ENCODE measurements around the gene REPS2.

REPS2 gene

DNA sequence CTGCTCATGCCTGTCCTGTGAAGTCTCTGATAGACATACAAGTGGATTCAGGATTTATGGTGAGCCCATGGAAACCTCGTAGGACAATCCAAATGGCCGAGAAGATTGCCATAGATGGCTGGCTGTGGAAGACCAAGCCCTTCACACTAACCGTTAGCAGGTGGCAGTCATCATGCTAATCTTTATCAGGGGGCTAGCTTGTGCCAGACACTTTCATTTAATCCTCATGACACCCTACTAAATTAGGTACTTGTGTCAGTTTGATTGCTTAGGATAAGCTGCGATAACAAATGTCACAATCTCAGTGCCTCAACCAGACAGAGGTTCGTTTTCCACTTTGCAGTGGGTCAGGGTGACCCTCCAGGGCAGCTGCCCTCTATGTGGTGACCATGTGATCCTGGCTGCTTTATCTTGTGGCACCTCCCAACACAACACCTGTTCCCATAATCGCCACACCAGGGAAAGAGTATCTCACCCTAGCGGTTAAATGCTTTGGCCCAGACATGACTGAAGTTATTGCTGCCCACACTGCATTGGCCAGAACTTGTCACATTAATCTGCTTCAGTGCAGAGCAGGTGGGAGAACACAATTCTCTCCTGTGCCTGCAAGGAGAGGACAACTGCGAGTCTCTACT lies 60.8 kb downstream of the REPS2 start:
- peak; percentile 7 for DNase-seq

DNA sequence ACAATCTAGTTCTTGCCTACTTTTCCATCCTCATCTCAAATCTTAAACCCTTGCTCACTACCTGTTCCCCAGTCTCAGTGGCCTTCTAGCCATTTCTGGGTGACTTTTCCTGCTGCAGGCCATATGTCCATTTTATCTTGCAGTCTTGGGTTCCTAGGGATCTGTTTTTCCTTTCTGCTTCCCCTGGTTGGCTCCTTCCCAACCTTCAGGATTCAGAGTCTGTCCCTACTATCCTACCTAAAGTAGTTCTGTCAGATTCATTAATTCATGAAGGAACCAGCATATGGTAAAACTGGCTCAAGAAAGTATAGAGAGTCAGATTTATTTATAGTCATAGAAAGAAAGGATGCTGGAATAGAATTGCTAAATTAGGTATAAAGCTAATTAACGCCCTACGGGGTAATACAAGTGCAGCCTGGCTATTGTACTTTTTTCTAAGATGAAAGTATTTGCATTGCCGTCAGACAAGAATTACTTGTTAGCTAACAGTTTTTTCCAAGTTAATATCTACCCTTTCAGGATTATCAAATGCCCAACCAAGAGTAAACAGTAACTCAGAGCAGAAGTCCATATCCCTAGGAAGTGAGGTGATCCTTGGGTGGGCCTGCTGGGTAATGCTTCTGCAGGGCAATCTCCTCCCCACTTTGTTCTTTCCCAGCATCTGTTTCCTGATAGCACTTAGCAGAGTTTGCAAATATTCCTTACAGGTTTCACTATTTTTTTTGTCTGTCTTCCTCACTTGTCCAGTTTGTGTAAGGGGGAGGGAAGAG lies 63.6 kb downstream of the REPS2 start:
- peak; percentile 75 for DNase-seq

DNA sequence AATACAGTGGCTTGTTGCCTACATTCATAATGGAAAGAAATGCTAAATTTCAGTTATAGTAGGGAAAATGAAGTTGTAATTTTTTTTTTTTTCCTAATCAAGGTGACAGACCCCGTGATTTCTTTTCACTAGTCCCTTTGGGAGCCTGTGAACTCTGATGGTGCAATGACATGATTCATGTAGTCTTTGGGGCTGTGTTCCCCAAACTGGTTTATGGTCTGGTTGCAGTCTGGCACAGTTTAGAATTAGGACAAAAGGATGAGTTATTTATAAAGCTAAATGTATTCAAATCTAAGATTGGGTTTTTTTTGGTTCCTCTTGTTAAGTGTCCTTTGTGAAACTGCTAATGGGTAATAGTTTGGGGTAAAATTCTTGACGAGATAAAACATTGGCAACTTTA lies 66.0 kb downstream of the REPS2 start:
- no peak for DNase-seq

DNA sequence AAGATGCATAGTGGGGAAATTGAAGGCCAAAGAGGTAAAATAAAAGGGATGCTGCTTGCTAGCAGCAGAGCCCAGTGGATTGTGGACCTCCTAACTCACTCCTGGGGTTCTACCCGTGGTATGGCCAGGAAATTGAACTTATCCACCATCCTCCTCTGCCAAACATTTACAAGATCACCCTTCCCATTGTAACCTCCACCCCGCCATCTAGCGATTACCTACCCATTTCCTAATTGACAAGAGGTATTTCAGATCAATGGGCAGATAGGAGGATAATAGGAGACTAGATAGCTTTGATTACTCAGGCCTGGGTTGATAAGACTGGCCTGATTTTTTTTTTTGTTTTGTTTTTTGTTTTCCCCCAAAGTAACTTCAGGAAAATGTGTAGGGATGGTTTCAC lies 67.8 kb downstream of the REPS2 start:
- DNase-seq: no peak

DNA sequence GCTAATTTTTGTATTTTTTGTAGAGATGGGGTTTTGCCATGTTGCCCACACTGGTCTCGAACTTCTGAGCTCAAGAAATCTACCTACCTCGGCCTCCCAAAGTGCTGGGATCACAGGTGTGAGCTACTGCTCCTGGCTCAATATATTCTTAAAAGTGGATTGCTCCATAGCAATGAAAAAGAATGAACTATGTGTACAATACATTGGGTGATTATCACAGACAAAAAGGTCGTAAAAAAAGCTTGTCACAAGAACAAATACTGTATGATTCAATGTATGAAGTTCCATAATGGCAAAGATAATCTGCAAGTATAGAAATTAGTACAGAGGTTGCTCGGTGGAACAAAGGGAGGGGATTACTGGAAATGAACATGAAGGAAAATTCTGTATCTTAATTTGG lies 70.7 kb downstream of the REPS2 start:
- peak; percentile 10 for DNase-seq

DNA sequence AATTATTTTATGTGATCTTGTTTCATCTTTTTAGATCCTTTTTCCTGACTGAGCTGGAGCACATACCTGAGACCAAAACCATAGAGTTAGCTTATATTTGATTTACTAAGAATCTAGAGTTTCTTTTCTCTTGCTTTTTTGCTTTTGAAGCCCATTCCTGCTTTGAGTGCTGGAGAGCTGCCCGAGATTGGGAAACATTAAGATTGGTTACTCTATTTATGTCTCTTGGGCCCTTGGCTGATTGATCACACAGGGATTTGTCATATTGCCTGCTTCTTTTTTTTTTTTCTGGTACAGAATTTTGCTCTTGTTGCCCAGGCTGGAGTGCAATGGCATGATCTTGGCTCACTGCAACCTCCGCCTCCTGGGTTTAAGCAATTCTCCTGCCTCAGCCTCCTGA lies 73.9 kb downstream of the REPS2 start:
- no peak for DNase-seq

DNA sequence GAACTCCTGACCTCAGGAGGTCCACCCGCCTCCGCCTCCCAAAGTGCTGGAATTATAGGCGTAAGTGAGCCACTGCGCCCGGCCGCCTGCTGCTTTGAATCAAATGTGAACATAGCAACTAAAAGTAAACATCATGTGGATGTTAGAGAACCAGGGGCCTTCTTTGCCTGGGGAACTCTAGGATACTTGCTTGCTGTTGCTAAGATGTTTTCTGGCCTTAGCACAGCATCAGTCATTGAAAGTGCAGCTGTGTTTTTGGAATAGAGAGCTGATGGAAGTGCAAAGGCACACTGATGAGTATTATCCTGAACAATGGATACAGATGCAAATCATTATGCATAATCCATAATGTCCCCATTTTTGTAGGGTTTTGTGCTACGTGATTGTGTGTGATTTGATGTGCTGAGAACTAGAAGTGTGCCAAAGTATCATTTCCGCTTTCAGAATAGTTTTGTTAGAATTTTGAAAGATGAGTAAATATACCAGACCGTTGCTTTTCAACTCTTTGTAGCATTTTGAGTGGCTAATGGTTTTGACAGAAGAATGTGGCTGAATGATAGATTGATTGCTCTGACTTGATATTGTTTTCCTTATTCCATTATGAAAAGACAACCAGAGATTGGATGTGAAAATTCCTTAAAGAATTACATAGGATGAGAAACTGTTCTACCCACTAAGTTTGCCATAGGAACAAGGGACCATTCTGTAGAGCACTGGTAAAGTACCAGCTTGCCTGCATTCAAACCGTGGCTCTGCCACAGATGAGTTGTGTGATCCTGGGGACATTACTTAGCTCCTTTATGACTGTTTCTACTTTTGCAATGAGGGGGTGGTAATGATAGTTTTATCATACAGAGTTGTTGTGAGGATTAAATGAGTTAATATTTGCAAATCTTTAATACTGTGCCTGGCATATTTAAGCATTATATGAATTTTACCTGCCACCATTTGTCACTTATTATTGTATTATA lies 74.7 kb downstream of the REPS2 start:
- DNase-seq: peak; percentile 62

DNA sequence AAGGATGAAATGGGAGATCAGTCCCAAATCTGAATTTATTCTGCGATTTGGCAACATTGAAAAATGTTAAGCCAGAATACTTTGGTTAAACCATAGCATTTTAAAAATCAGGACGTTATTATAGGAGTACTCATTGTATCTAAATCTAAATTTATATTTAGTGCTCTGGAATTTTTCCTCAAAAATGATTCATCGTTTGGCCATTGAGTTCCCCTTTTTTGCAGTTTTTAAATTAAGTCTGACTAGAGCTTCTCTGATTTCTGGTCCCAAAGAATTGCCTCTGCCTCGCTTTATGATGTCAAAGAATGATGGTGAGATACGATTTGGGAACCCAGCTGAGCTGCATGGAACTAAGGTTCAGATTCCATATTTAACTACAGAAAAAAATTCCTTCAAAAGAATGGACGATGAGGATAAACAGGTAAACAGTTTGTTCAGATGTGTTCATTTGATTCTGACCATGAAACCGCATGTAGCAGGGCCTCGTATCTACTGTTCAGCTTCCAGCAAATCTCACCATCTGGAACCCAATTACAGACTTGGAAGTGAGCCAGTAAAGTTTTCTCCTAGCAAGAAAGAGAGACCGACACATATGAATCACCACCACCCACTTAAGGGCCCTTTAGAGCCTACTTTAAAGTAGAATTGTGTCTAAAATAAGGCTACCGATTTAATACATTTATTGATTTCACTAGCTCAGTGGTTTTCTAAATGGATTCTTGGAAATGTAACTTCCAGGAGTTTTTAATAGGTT lies 75.6 kb downstream of the REPS2 start:
- peak; percentile 81 for DNase-seq

DNA sequence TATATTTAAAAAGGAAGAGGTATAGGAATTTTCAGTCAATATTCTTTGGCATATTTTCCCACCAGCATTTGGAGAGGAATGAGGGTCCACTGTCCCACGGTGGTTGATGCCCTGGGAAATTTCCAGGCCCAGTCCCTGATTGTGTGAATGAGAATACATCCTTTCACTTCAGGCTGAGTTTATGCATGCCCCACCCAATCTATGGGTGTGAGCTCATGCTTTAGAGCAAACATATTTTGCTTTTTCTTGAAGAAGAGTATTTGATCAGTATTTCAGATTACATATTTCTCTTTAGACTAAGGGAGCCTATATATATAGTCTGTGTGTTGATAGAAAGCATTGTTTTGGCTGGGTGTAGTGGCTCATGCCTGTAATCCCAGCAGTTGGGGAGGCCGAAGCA lies 77.2 kb downstream of the REPS2 start:
- no peak for DNase-seq

DNA sequence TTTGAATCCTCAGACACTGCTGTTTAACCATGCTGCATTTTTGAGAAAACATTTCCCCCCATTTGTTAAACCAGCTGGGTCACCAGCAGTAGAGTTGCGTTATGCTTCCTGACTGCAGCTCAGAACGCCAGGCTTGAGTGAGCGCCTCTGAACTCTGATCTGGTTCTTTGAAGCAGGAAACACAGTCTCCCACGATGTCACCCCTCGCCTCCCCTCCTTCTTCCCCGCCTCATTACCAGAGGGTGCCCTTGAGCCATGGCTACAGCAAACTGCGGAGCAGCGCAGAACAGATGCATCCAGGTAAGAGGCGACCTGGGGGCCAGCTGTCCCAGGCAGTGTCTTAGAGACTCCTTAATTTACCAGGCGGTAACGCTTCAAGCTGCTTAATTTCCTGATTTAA lies 78.4 kb downstream of the REPS2 start:
- peak; percentile 90 for DNase-seq

DNA sequence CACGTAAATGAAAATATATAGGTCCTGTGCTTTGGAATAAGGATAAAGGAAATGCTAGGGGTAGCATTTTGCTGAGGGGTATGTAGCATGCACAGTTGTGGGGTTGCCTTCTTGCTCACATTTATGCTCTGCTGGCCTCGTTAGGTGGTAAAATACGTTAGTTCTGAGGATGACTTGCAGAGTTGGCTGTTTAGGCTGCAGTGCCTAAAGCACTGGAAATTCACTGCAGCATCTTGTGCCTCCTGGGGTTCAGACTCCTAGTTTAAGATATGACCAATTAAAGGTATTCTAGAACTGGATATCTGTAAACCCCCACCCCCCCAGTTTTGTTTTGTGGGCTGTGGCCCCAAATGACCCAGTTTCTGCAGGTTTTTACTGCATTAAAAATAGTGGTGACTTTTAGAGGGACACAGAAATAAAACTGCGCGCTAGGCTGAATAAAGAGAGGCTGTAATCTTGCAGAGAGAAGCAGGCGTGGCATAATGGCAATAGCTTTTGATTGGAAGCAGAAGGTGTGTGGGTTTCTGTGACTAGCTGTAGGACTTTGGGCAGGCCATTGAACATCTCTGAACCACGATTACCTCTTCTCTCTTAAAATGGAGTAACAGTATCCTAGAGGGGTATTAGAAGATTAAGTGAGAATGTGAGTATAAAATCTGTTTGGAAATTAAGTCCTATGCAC lies 79.3 kb downstream of the REPS2 start:
- peak; percentile 39 for DNase-seq

DNA sequence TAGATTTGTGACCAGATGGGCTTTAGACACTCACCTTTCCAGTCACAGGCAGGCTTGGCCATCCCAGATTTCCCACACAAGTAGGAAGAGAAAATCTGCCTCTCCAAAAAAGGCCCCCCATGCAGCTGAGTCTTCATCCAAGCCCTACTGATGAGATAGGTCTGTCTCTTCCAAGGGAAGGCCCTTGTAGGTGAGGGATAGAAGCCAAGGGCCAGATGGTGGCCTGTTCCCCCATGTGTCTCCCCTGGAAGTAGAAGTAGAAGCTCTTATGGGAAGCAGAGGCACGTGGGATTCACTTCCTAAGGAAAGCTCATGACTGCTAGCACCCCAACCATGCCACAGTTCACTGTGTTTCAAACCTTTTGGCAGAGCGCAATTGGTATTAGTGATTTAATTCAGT lies 81.5 kb downstream of the REPS2 start:
- DNase-seq: no peak

DNA sequence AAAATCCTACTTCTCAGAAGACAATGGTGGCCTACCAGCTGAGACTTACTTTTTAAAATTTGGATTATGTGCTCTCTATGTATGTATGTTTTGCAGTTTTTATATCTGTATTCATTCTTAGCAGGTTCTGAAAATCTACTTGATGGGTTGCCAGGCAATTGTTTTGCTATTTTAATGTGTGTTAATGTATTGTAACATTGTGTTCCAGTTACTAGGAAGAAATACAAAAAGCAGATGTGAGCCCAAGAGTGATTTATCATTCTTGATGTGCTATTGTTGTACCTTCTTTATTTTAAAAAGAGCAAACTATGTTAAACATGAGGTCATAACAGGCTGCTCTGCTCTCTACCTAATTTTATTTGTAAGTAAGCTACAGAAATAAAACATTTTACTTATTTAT lies 81.9 kb downstream of the REPS2 start:
- no peak for DNase-seq

DNA sequence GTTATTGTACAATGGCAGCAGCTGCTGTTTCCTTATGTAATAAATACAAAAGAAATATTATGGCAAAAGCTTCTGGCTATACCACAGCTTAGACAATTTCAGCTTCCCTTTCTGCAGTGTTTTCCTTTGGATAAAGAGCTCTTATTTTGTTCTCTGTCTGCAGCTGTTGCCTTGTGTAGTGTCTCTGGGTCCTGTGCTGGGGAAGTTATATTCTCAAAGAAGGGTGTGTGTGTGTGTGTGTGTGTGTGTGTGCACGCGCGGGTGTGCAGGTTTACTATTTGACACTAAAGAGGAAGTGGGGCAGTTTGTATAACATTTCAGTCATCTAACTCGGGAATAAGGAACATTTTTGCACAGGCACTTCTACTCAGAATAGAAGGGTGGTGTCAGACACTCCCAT lies 83.6 kb downstream of the REPS2 start:
- peak; percentile 12 for DNase-seq

DNA sequence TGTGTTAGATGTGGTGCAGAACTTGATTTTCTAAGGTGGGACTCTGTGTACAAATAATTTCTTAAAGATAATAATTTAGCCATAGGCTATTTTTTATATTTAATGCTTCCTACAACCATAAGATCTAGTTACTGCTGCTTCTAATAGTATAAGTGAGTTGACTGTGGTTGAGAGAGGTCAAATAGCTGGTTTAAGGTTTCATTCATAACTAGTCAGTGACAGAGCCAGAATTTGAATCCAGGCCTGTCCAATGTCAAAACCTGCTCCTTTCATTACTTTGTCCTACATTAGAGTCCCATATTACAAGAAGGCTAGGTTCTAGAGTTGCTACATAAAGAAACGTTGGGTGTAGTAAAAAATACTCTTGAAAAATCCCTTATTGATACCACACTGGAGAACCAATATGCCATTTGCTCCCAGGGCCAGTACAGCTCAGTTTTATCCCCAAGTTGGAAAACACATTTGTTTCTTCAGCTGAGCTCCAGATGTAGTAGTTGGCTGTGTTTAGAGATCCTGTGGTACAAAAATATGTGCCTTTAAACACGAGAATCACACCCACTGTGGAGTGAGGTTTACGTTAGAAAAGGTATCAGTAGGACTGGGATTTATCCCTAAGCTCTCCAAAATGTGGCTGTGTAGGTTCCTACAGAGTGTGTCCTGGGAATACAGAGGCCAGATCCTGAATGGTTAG lies 84.3 kb downstream of the REPS2 start:
- no peak for DNase-seq

DNA sequence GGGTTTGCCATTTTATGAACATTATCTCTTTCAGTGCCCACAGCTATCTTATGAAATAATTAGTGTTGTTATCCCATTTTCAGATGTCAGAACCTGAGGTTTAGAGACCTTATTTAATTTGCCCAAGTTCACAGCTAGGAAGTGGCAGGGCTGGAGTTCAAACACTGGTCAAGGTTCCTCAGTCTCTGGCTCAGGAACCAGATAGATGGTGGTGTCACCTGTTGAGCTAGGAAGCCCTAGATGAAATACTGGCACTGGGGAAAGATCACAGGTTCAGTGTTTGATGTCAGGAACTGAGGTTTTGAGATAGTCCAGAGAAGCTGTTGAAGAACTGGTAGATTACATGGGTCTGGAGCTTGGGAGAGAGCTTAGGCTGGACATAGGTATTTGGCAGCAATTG lies 85.4 kb downstream of the REPS2 start:
- no peak for DNase-seq

DNA sequence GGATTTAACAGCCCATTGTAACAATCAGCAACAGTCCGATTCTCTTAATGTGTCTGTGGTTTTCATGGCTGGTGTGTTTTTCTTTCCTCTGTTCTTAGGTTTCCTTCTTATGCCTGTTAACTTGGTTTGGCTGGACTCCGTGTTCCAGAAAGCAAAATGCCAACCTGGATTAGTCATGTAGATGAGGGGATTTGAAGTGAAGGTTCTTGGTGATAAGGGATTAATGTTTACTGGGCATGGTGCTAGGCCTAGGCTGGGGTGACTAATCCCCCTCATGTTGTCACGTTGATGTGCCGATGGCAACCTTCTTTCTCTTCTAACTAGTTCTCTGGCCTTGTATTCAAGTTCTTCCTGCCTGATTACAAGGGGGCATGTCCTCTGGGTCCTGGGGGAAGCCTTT lies 85.9 kb downstream of the REPS2 start:
- DNase-seq: no peak

DNA sequence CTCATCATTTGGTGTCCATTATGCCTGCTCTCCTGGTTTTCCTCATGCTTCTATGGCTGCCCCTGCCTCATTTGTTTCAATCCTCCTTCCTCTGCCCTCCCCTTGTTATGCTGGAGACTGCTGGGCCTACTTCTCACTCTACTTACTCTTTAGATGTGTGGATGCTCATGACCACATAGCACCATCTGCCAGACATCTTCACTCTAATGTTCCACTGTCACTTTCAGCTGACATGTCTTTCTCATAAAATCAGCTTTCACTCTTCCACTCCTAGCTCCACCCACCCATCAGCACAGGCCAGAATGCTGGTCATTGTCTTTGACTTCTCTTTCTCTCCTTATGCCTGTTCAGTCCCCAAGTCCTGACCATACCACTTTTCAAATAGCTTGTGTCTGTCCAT lies 86.8 kb downstream of the REPS2 start:
- no peak for DNase-seq

DNA sequence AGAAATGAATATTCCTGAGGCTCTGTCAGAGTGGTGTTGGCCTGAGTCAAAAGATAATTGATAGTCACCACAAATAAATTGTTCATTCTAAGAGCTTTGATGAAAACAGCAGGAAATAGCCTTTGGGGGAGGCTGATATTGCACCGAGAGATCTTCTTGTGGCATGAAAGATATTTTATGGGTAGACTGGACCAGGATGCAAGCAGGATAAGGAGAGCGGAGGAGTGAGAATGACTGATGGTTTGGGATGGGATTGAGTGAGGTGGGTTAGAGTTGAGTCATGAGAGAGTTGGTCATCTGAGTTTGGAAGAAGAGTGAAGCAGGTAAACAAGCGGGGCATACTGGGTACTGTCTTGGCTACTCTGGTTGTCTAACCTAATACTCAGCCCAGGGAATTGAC lies 88.7 kb downstream of the REPS2 start:
- DNase-seq: no peak

DNA sequence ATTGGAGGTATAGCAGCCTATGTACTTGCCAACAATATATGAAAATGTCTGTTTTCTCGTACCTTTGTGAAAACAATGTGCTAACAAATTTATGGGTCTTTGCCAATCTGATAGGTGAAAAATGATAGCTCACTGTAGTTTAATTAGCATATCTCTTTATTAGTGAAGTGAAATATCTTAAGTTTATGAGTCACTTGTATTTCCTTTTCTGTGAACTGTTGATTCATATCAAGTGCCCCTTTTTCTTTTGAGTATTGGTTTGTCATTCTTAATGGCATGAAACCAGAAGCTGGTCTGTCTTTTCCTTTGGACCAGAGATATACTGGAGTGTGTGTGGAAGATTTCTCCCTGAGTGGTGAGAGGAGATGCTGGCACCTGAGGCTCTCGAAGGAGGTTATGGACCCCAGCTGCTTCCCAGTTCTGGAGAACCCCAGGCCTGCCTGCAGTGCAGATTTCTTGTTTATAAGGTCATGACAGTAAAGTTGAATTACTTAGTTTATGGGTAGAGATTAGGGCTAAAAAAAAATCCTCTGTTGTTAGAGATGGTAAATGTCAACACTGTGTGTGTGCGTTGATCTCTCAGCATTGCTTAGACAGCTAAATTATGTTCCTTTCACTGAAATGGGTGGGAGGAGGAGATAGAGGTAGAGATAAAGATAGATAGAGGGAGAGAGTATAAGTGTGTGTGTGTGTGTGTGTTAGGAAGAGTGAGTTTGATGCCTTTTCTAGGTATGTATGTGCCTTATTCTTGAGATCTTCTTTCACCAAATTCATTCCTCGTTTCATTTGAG lies 89.9 kb downstream of the REPS2 start:
- no peak for DNase-seq

DNA sequence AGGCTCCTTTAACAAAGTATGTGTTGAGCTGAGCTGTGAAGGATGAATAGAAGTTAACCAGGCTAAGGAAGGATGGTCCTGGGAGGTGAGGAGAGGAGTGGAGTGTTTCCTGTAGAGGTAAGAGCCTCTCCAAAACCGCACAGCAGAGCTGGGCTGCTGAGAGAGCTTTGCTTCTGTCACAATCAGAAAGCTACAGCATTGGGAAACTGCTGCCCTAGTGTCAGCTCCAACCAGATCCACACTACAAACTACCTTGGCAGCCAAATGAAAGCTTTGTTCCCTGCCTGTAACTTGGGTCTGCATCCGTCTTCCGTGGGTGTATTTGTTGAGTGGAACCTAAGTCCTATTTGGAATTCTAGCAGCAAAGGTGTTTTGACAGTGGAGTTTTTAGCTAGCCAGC lies 91.8 kb downstream of the REPS2 start:
- DNase-seq: no peak
